A549 (cell line): ENCODE measurements around the gene IDH3G.

Experiments used
- CEBPB ChIP-seq, 2 experiments: fragments of >200 bp in 1 of 2; sonication (Bioruptor Twin) in 1 of 2; formaldehyde crosslinking in 1 of 2; IDR thresholded peaks; 2 replicates each; pipeline ENCODE4 v1.6.1; 2012 to 2016
- JUN ChIP-seq, 2 experiments: fragments of >200 bp; sonication (Bioruptor Twin); formaldehyde crosslinking; IDR thresholded peaks; 2 replicates in 1 of 2; 3 replicates in 1 of 2; pipeline ENCODE4 v1.6.1; 2016 to 2017
- NR3C1 ChIP-seq: fragments of >200 bp; sonication (Bioruptor Twin); formaldehyde crosslinking; IDR thresholded peaks from 3 replicates; pipeline ENCODE4 v1.6.1; 2017
- RNF2 ChIP-seq: fragments of 200-600 bp; sonication (generic); IDR thresholded peaks from 2 replicates; pipeline ENCODE4 v1.6.1; 2016; ENCODE audit warnings: low read depth, mild to moderate bottlenecking, antibody characterized with exemption, moderate library complexity, borderline replicate concordance
- SMC3 ChIP-seq: fragments of >200 bp; sonication (Bioruptor Twin); formaldehyde crosslinking; IDR thresholded peaks from 3 replicates; pipeline ENCODE4 v1.6.1; 2018; ENCODE audit warnings: inconsistent platforms
- TF ChIP-seq, protein P1 (sequence below): IDR thresholded peaks from 2 replicates; pipeline ENCODE4 v1.6.1; 2012
- TF ChIP-seq, protein P2 (sequence below): fragments of 450-650 bp; IDR thresholded peaks from 2 replicates; pipeline ENCODE4 v1.6.1; 2014; ENCODE audit warnings: antibody characterized with exemption
- TF ChIP-seq, protein P3 (sequence below): fragments of 200-600 bp; sonication (generic); IDR thresholded peaks from 2 replicates; pipeline ENCODE4 v1.6.1; 2016; ENCODE audit warnings: antibody characterized with exemption, mild to moderate bottlenecking, moderate library complexity
- TF ChIP-seq, protein P4 (sequence below): fragments of >200 bp; sonication (Bioruptor Twin); formaldehyde crosslinking; IDR thresholded peaks from 3 replicates; pipeline ENCODE4 v1.5.1; 2016

DNA sequence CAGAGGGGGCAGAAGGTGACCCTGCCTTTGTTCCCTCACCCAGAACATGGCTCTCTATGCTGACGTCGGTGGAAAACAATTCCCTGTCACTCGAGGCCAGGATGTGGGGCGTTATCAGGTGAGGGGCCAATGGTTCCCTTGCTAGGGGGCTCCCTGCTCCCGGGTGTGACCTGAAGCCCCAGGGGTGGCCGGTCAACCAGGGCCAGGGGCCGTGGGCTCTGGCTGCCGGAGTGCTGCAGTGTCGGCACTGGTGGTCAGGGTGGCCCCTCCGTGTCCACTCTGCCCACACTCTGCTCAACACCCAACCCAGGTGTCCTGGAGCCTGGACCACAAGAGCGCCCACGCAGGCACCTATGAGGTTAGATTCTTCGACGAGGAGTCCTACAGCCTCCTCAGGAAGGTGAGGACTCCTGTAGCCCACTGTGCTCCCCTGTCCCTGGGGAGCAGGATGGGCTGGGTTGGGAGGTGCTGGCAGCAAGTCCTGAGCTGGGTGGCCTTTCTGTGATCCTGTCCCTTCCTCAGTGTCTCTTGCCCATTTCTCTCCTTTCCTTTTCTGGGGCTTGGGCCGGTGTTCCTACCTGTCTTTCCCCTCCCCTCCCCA is 3.3 kb upstream of the IDH3G start:
- no peak for TF ChIP-seq SMC3
- TF ChIP-seq, protein P1, sequence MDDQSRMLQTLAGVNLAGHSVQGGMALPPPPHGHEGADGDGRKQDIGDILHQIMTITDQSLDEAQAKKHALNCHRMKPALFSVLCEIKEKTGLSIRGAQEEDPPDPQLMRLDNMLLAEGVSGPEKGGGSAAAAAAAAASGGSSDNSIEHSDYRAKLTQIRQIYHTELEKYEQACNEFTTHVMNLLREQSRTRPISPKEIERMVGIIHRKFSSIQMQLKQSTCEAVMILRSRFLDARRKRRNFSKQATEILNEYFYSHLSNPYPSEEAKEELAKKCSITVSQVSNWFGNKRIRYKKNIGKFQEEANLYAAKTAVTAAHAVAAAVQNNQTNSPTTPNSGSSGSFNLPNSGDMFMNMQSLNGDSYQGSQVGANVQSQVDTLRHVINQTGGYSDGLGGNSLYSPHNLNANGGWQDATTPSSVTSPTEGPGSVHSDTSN = no peak
- TF ChIP-seq, protein P2, sequence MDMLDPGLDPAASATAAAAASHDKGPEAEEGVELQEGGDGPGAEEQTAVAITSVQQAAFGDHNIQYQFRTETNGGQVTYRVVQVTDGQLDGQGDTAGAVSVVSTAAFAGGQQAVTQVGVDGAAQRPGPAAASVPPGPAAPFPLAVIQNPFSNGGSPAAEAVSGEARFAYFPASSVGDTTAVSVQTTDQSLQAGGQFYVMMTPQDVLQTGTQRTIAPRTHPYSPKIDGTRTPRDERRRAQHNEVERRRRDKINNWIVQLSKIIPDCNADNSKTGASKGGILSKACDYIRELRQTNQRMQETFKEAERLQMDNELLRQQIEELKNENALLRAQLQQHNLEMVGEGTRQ = no peak
- TF ChIP-seq CEBPB (IDR thresholded peaks at IDR 0.05) = no peak
- TF ChIP-seq, protein P3, sequence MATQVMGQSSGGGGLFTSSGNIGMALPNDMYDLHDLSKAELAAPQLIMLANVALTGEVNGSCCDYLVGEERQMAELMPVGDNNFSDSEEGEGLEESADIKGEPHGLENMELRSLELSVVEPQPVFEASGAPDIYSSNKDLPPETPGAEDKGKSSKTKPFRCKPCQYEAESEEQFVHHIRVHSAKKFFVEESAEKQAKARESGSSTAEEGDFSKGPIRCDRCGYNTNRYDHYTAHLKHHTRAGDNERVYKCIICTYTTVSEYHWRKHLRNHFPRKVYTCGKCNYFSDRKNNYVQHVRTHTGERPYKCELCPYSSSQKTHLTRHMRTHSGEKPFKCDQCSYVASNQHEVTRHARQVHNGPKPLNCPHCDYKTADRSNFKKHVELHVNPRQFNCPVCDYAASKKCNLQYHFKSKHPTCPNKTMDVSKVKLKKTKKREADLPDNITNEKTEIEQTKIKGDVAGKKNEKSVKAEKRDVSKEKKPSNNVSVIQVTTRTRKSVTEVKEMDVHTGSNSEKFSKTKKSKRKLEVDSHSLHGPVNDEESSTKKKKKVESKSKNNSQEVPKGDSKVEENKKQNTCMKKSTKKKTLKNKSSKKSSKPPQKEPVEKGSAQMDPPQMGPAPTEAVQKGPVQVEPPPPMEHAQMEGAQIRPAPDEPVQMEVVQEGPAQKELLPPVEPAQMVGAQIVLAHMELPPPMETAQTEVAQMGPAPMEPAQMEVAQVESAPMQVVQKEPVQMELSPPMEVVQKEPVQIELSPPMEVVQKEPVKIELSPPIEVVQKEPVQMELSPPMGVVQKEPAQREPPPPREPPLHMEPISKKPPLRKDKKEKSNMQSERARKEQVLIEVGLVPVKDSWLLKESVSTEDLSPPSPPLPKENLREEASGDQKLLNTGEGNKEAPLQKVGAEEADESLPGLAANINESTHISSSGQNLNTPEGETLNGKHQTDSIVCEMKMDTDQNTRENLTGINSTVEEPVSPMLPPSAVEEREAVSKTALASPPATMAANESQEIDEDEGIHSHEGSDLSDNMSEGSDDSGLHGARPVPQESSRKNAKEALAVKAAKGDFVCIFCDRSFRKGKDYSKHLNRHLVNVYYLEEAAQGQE = no peak
- TF ChIP-seq RNF2 = no peak
- no peak for TF ChIP-seq NR3C1
- TF ChIP-seq JUN (IDR thresholded peaks at IDR 0.05) = no peak
- TF ChIP-seq, protein P4, sequence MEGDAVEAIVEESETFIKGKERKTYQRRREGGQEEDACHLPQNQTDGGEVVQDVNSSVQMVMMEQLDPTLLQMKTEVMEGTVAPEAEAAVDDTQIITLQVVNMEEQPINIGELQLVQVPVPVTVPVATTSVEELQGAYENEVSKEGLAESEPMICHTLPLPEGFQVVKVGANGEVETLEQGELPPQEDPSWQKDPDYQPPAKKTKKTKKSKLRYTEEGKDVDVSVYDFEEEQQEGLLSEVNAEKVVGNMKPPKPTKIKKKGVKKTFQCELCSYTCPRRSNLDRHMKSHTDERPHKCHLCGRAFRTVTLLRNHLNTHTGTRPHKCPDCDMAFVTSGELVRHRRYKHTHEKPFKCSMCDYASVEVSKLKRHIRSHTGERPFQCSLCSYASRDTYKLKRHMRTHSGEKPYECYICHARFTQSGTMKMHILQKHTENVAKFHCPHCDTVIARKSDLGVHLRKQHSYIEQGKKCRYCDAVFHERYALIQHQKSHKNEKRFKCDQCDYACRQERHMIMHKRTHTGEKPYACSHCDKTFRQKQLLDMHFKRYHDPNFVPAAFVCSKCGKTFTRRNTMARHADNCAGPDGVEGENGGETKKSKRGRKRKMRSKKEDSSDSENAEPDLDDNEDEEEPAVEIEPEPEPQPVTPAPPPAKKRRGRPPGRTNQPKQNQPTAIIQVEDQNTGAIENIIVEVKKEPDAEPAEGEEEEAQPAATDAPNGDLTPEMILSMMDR = no peak
